Measurements from ENCODE around the gene TAS1R3. TPM values are rescaled to one million over a fixed set of nuclear protein-coding genes. Genes with fewer than 3 reads are reported as not detected.
"Not testable (repeated sequence)": the region's sequence is repeated elsewhere in the genome, so short reads cannot be mapped to it uniquely, and the experiment has no call there.

Gene TAS1R3
- total RNA-seq, 1 donor from 2014 or later: 0.30 TPM

GRCh38 chr1:1364266-1364665, 33.2 kb downstream of the TAS1R3 start:
- no peak for ATAC-seq
- DNase-seq (ENCODE audit: low spot score): peak; percentile 27

- ATAC-seq (no peak), DNase-seq (ENCODE audit: low spot score) (no peak)
Observed at GRCh38 chr1:1365875-1366698, 35.0 kb downstream of the TAS1R3 start.

GRCh38 chr1:1366699-1367066, 35.6 kb downstream of the TAS1R3 start:
- ATAC-seq (no peak), DNase-seq (ENCODE audit: low spot score) (no peak)

- ATAC-seq (no peak), DNase-seq (ENCODE audit: low spot score) (no peak)
Observed at GRCh38 chr1:1367315-1367714, 36.2 kb downstream of the TAS1R3 start.

- DNase-seq (ENCODE audit: low spot score); ATAC-seq: not testable (repeated sequence)
Observed at GRCh38 chr1:1370094-1370493, 39.0 kb downstream of the TAS1R3 start.

- ATAC-seq (no peak), DNase-seq (ENCODE audit: low spot score) (no peak)
Observed at GRCh38 chr1:1370771-1371300, 39.8 kb downstream of the TAS1R3 start.

GRCh38 chr1:1371364-1371745, 40.3 kb downstream of the TAS1R3 start:
- DNase-seq (ENCODE audit: low spot score) (no peak), ATAC-seq (no peak)

GRCh38 chr1:1371746-1372711, 40.9 kb downstream of the TAS1R3 start:
- ATAC-seq: peak; percentile 52

GRCh38 chr1:1373051-1373814, 42.2 kb downstream of the TAS1R3 start:
- no peak for ATAC-seq
- DNase-seq (ENCODE audit: low spot score): no peak

More at GRCh38 chr1:1371746-1372711, 40.9 kb downstream of the TAS1R3 start:
- DNase-seq (ENCODE audit: low spot score): no peak

GRCh38 chr1:1373815-1374588, 42.9 kb downstream of the TAS1R3 start:
- DNase-seq (ENCODE audit: low spot score): no peak

GRCh38 chr1:1374589-1374928, 43.5 kb downstream of the TAS1R3 start:
- ATAC-seq: peak; percentile 3
- DNase-seq (ENCODE audit: low spot score): no peak

More at GRCh38 chr1:1373815-1374588, 42.9 kb downstream of the TAS1R3 start:
- no peak for ATAC-seq

- ATAC-seq (peak; percentile 91), DNase-seq (ENCODE audit: low spot score) (peak; percentile 99)
Observed at GRCh38 chr1:1374929-1375662, 44.0 kb downstream of the TAS1R3 start, which contains the start of gene AURKAIP1. AURKAIP1 (minus strand) TSS chr1:1375207; CDS start chr1:1374756, 451 bp downstream.

- DNase-seq (ENCODE audit: low spot score) (no peak), ATAC-seq (no peak)
Observed at GRCh38 chr1:1376551-1377226, 45.6 kb downstream of the TAS1R3 start.

GRCh38 chr1:1377540-1378205, 46.6 kb downstream of the TAS1R3 start:
- ATAC-seq: no peak
- no peak for DNase-seq (ENCODE audit: low spot score)

- DNase-seq (ENCODE audit: low spot score): no peak
- ATAC-seq: no peak
Observed at GRCh38 chr1:1380860-1381259, 49.8 kb downstream of the TAS1R3 start.

- no peak for ATAC-seq
Observed at GRCh38 chr1:1381294-1381693, 50.2 kb downstream of the TAS1R3 start.

More at GRCh38 chr1:1381294-1381693, 50.2 kb downstream of the TAS1R3 start:
- DNase-seq (ENCODE audit: low spot score): no peak

All from left lobe of liver (tissue), 2 donors.